ENCODE measurements around the gene RAD51B.
"Not testable (repeated sequence)": the region's sequence is repeated elsewhere in the genome, so short reads cannot be mapped to it uniquely, and the experiment has no call there.

RAD51B gene

DNA sequence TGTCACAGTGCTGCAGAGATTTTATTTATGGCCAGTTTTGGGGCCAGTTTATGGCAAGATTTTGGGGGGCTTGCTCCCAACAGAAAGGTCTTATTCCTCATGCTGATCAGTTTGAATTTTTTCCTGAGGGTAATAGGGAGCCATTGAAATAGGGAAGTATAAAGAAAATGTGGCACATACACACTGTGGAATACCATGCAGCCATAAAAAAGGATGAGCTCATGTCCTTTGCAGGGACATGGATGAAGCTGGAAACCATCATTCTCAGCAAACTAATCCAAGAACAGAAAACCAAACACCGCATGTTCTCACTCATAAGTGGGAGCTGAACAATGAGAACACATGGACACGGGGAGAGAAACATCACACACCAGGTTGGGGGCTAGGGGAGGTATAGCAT, 483.4 kb downstream of the RAD51B start:
- DNase-seq (ENCODE audit: low read depth in 2 of 2) = not testable (repeated sequence)

- no peak for DNase-seq (ENCODE audit: low read depth in 2 of 2)
Measured at GRCh38 chr14:68305738-68306137, 486.2 kb downstream of the RAD51B start.

DNA sequence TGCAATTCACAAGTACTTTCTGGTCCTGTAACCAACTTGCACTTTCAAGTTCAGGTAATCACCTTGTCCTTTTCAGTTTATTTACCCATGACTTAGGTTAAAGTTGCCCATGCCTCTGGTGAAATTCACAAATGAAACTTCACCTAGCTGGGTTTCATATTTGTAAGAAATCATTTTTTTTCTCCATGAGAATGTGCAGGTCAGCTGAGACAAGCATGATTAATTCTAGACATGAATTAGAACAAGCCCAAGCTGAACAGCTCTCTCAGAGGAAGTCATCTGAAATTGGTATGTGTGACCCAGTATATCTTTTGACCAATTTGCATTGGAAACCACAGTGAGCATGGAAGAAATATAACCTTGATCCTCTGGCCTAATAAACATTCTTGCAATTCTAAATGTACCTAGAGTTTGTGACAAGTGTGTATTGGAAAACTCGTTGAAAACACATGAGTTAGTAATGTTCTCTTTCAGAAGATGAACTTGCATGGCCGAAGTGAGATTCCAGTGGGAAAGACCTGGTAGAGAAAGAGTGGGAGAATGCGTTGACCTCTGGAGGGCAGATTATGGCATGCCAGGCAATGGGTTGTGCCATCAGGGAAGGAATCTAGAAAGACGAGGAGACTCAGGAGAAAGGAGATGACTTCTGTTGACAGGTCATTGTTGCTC, 486.8 kb downstream of the RAD51B start:
- DNase-seq (ENCODE audit: low read depth in 2 of 2) = no peak

GRCh38 chr14:68306934-68307789, 487.6 kb downstream of the RAD51B start:
- no peak for DNase-seq (ENCODE audit: low read depth in 2 of 2)

- no peak for DNase-seq (ENCODE audit: low read depth in 2 of 2)
Measured at GRCh38 chr14:68307790-68308168, 488.2 kb downstream of the RAD51B start.

GRCh38 chr14:68308726-68309520, 489.3 kb downstream of the RAD51B start:
- DNase-seq (ENCODE audit: low read depth in 2 of 2) = no peak

- no peak for DNase-seq (ENCODE audit: low read depth in 2 of 2)
Measured at GRCh38 chr14:68309616-68310015, 490.0 kb downstream of the RAD51B start.

GRCh38 chr14:68312300-68312699, 492.7 kb downstream of the RAD51B start:
- no peak for DNase-seq (ENCODE audit: low read depth in 2 of 2)

DNA sequence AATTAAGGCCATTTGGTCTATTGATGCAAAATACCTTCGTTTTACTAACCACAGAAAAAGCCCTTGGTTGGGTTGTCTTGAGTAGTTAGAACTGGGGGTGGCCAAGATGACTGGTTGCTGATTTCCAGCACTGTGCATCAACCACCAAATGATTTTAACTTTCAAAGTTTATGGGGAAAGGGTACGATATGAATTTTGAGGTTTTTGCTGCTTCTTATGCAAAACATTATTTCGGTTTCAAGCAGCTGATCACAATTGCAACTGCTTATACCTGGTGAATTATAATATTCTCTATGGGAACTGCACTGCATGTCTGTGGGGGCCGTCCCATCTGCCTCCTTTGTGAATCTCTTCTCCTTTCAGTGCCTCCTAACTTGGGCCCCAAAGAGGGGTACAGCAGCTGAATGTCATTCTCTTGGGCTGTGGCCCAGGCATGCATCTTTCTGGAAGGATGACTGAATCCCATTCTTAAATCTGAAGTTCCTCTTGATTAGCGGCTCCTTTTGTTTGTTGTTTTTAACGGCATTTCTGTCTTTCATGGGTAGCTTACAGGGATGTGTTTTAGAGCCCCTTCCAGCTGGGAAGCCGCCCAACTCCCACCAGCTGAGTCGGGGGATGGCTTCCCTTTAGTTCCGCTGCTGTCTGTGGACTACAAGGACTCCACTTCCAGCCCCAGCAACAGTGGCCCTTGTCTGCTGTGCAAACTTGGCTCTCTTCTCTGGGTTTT, 493.5 kb downstream of the RAD51B start:
- DNase-seq (ENCODE audit: low read depth in 2 of 2) = peak in 1 of 2 donors; percentile 8

DNA sequence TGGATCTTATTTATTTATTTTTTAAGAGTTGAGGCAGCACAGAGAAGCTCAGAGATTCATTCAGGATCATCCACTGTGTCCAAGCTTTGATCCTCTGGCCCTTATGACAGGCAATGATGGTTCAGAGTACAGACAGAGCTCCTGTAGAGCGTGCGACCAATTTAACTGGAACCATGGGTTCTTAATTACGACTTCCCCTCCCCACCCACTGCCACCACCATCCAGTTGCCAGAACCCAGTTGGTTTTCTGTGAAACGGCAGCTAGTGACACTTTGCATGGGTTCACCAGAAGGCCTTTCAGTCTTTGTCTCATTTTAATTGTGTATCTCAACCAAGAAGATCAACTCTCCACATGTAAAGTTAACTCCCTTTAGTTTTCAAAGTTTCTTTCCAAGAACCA, 495.1 kb downstream of the RAD51B start:
- no peak for DNase-seq (ENCODE audit: low read depth in 2 of 2)

DNA sequence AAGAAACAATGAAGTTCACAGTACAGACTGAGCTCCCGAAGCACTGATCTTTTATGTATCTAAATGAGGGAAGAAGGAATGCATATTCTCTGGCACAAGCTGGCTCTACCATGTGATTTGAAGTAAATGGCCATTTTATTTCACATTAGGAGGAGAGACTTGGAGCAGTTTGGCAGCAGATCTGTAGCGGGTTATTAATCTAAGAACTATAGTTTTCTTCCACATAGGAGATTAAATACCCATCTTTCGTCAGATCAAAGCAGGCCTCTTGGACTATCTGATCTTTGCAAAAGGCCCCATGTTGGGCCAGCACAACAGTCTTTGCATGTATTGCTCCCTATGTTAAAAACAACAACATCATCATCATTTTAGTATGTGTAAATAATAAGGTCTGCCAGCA, 495.5 kb downstream of the RAD51B start:
- no peak for DNase-seq (ENCODE audit: low read depth in 2 of 2)

DNA sequence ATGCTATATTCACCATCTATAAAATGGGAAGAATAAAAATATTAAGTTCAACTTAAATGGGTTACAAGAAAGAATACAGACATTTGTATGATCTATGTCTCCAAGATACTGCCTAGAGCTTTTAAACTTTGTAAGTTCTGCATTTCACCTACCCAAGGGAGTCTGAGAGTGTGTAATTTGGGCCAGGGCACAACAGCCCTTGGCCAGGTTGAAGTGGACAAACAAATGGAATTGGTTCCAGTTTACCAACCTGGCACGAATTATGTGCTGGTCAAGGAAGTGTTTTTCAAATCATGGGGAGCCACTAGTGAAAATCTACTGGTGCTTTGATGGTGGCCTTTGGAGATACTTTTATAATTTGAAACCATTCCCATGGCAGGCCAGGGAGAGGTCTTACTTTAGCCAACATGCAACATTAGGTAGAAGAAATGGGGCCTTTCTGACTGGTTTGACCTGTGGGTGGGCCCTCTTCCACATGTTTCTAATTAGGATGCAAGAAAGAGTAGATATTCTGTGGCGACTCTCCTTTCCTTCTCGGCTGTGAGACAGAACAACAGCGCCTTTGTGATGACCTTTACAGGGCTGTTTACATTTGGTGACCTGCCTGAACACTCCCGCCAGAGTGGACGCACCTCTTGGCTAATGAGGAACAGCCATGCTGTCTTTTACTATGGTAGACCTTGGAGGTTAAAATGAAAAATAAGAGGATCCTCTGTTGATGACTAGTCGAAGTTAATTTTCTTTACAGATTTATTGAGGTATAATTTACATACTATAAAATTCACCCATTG, 496.7 kb downstream of the RAD51B start:
- DNase-seq (ENCODE audit: low read depth in 2 of 2) = no peak

GRCh38 chr14:68317239-68317638, 497.7 kb downstream of the RAD51B start:
- no peak for DNase-seq (ENCODE audit: low read depth in 2 of 2)

- no peak for DNase-seq (ENCODE audit: low read depth in 2 of 2)
Measured at GRCh38 chr14:68318828-68319227, 499.2 kb downstream of the RAD51B start.

GRCh38 chr14:68320495-68320894, 500.9 kb downstream of the RAD51B start:
- DNase-seq (ENCODE audit: low read depth in 2 of 2) = no peak

GRCh38 chr14:68322940-68323620, 503.5 kb downstream of the RAD51B start:
- no peak for DNase-seq (ENCODE audit: low read depth in 2 of 2)

GRCh38 chr14:68325267-68325807, 505.8 kb downstream of the RAD51B start:
- no peak for DNase-seq (ENCODE audit: low read depth in 2 of 2)

GRCh38 chr14:68327231-68327630, 507.7 kb downstream of the RAD51B start:
- no peak for DNase-seq (ENCODE audit: low read depth in 2 of 2)

DNA sequence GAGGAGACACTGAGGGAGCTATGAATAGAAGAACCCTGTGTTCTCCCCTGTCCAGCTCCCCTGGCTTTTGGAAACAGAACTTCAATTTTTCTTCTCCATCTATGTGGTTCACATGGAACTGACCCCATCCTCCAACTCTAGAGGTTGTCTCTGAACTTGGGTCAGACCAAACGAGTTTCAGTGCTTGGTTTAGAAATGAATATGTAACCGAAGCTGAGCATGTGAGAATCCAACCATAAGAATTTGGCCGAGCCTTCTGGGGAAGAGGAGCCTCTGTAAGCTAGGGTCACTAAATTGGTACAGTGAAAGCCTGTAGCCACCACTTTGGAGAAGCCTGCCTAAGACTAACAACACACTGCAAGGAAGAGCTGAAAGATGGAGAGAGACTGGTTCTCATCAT, 508.9 kb downstream of the RAD51B start:
- DNase-seq (ENCODE audit: low read depth in 2 of 2) = no peak

- DNase-seq (ENCODE audit: low read depth in 2 of 2) = no peak
Measured at GRCh38 chr14:68331426-68331825, 511.8 kb downstream of the RAD51B start.

All from stimulated activated CD8-positive, alpha-beta memory T cell treated with anti-CD3 and anti-CD28 coated beads, Interleukin-2, amount 100 ng/mL, for 48 hours (primary cell).